ENCODE results near the gene KCNAB1.

The KCNAB1 gene

DNA sequence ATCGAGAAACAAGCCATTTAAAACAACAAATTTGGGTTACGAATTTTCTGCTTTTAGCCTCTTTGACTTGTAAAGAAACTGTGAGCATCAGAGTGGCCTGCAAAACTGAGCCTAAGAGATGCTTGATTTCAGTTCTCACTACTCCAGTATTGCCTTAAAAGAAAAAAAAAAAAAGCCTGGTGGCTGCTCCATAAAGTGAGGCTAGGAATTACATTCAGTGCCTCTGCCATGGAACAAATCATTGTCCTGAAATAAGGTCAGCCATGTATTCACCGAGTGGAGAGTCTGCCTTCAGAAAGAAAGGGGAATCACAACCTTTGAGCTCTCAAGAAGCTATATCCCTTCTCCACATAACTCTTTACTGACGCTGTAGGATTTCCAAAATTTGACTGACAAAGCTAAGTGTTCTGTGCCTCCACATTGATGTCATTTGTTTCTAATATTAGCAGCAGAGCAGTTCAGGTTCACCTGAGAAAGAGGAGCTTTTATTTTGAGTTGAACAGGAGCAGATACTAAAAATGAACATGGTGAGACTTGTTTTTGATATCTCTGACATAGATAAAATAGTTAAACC is 297.3 kb downstream of the KCNAB1 start:
- FAIRE-seq: no peak

DNA sequence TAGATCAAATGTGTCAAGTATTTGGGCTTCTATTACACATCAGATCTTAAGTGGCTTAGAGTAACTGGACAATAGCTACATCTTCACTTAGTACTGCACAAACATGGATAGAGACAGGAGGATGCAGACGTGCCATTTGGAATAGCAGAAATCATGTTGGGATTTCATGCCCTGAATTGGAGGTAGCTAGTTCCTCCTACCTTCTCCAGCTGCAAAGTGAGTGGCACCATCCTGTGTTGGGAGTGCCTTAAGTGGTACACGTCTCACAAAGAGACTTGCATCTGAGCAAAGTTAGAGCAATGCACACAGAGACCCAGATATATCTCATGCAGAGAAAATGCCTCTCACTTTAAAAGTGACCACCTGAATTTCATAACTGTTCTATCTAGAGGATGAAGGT is 298.1 kb downstream of the KCNAB1 start:
- no peak for FAIRE-seq

- FAIRE-seq: no peak
These were observed 301.2 kb downstream of the KCNAB1 start for GRCh38 chr3:156421534-156421933.

DNA sequence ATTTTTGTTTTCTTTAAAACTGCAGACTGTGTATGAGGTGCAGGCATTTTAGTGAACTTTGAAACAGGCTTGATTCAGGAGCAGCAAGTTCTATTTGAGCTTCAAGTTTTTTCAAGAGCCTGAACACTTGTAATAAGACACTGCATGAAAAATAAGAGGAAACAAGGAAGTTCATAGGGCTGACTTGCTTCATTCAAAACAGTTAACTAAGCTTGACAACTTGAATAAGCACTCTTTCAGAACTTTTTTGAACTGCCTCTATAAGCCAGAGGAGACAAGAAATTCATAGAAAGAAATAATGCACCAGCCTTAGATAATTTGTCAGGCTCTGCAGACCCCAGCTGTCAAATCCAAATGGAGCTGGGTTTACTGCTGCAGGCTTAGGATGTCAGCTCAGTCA is 304.4 kb downstream of the KCNAB1 start:
- no peak for FAIRE-seq

DNA sequence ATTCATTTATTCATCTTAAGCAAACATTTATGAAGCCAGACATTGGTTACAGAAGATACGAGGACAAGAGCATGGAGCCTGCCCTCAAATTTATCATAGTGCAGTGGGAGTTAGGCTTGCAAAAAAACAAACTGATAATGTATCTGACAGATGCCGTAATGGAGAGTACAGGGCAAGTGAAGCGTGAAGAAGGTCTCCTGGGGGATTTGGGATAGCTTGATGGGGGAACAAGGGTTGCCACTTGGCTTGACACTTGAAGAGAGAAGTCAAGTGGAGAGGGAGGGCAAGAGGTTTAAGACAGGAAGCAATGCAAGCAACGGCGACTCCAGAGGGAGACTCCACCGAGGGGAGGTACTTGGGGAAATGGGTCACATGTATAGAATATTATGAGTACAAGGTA is 305.3 kb downstream of the KCNAB1 start:
- FAIRE-seq: no peak

DNA sequence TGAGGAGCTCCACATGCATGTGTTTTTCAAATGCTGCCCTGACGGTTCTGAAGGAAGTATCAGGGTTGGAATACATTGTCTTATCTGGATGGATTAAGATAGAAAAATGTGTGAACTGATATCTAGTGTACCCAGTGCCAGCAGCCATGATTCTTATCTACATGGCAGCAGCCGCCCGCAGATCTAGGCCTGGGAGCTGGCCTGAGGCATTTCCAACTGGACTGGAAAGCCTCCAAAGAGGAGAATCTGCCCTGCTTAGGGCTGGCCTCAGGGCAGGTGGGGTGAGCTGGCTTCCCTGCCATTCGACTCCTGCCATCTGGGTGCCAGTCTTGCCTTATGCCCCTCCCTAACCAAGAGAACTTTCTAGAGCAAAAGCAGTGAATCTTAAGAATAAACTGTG is 308.7 kb downstream of the KCNAB1 start:
- no peak for FAIRE-seq

- FAIRE-seq: no peak
These were observed 311.2 kb downstream of the KCNAB1 start for GRCh38 chr3:156431334-156432124.

DNA sequence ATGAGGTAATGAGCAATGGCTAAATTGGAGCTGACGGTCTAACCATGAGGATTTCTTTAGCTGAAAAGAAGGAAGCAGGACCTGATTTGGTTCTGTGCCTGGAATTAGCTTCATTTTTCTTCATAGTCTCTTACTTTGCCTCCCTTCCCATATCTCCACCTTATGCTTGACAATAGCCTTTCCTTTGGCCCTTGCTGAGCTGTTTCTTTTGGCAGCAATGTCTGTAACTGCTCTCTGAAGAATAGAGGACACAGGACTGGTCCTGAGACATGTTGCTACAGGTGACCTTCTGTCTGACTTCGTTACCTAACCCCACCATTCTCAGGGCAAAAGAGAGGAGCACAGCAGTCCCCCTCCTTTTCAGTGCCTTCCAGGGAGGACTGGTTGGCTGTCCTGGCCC is 312.2 kb downstream of the KCNAB1 start:
- no peak for FAIRE-seq

- no peak for FAIRE-seq
These were observed 312.8 kb downstream of the KCNAB1 start for GRCh38 chr3:156433138-156433537.

- FAIRE-seq: no peak
These were observed 313.5 kb downstream of the KCNAB1 start for GRCh38 chr3:156433910-156434309.

DNA sequence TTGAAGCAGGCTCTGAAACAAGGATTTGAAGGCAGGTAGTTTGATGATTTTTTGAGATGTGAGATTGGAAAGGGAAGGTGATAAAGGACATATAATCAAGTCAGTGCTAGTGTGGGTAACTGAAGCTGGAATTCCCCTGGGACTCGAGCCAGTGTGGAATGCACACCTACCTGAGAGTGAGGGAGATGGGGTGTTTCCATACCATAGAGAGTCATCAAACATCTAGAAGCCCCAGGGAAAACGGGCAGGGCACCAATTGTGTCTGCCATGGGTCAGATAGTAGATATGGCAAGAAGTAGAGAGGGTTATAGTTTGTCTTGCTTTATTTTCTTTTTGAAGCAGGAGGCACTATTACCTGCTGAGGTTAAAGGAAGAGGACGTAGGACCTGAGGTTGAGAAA is 314.5 kb downstream of the KCNAB1 start:
- FAIRE-seq: no peak

DNA sequence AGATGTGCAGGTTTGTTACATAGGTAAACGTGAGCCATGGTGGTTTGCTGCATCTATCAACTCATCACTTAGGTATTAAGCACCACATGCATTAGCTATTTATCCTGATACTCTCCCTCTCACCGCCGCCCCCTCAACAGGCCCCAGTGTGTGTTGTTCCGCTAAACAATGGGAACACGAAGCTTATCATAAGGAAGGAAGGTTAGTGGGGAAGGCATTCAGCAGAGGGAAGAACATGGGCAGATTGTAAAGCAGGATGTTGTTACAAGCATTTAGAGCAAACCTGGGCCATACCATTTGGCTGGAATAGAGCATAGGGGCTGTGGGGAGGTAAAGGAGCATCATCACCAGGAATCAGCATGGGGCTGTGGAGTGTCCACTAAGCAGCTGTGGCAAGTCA is 322.7 kb downstream of the KCNAB1 start:
- no peak for FAIRE-seq

DNA sequence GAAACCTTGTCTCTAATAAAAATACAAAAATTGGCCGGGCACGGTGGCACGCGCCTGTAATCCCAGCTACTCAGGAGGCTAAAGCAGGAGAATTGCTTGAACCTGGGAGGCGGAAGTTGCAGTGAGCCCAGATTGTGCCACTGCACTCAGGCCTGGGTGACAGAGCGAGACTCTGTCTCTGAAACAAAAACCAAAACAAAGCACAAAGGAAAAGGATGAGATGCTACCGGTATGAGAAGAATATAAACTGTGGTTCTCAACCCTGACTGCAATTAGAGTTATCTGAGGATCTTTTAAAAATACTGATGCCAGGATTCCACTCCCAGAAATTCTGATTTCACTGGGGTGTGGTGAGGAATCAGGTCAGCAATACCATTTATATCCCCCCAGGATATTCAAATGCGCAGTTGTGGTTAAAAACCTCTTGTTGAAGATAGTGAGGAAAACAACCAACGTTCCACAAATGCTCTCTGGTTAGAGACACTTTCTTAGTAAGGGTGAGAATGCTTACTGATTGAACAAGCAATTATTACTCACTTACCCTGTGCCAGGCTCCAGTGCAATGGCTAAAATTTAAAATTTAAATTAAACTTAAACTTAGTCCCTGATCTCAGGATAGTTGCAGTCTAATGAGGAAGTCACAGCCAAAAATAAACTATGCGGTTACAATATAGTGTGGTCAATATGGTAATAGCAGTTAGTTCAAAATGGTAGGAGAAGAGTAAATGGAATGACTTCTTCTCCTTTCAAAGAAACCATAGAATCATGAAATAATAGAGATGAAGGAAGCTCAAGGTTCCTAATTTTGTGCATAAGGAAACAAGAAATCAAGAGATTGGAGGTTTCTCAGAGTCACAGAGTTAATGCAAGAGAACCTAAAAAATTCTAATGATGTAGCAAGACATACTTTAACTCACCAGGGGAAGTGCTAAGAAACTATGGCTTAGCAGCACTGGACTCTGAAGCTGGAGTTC is 325.0 kb downstream of the KCNAB1 start:
- no peak for FAIRE-seq

GRCh38 chr3:156448300-156448699 is 327.9 kb downstream of the KCNAB1 start:
- no peak for FAIRE-seq

- FAIRE-seq: no peak
These were observed 329.6 kb downstream of the KCNAB1 start for GRCh38 chr3:156449710-156450574.

DNA sequence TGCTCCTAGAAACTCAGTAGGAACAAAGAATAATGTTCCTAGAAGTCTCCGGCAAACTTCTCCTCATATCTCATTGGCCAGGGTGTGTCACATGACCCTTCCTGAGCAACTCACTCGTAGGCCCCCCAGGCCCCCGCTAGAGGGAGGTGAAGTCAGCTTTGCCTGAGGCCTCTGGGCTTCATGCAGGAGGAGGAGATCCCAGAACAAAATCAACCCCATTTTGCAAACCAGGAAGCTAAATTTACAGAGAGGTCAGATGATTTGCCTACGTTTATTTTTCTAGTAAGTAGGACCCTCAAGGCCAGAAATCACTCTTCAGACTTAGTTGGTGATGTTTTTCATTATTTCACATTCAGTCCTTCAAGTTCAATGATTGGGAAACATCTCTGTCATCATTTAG is 335.5 kb downstream of the KCNAB1 start:
- no peak for FAIRE-seq

GRCh38 chr3:156456771-156457224 is 336.4 kb downstream of the KCNAB1 start:
- no peak for FAIRE-seq

- no peak for FAIRE-seq
These were observed 339.1 kb downstream of the KCNAB1 start for GRCh38 chr3:156459434-156459833.

GRCh38 chr3:156460206-156460611 is 339.8 kb downstream of the KCNAB1 start:
- FAIRE-seq: no peak

DNA sequence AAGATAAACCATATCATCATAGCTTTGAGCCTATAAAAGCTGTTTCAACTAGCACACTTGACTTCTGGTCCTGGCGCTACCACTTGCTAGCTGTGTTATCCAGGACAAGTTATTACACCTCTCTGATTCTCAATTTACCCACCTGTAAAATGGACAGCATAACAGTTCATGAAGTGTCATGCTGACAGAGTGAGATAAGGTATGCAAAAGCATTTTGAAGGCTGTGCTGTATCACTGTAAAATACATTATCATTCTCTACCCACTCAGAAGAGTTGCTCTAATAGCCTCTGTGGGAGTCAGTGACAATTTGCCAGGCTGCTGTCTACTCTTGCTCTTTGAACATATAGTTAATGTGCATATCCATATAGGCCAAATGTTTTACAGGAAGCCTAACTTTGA is 341.5 kb downstream of the KCNAB1 start:
- no peak for FAIRE-seq

GRCh38 chr3:156463123-156463522 is 342.7 kb downstream of the KCNAB1 start:
- no peak for FAIRE-seq

DNA sequence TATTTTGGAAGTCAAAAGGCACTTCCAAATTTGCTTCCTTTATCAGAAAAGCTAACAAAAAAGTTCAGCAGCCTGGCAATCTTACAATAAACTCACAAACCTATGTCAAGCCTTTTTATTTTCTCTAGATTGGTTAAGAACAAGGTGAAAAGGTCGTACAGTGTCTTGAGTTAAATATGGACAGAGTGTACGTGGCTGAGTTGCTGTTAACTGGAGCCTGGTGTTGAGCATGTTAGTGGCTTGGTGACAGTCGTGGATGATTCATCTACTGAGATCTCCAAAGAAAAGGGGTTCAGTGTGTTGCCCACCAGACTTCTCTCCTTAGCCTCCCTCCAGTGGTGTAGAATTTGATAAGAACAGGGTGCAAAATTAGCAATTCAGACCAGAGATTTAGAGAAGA is 344.8 kb downstream of the KCNAB1 start:
- no peak for FAIRE-seq
